Right lobe of liver (tissue), 4 donors: ENCODE data around the gene DBET.
"Not testable (repeated sequence)": the region's sequence is repeated elsewhere in the genome, so short reads cannot be mapped to it uniquely, and the experiment has no call there.

ENCODE experiments used
- POLR2A ChIP-seq: fragments of 450-650 bp; IDR thresholded peaks from one replicate; pipeline ENCODE4 v1.6.1; 2017; ENCODE audit warnings: antibody characterized with exemption, mild to moderate bottlenecking
- TF ChIP-seq, protein P1 (sequence below), 4 donors: fragments of 200-600 bp in 3 of 4; fragments of 450-650 bp in 1 of 4; IDR thresholded peaks; one replicate each; pipeline versions ENCODE4 v1.5.1 to v1.8.0; 2016 to 2022; ENCODE audit warnings: antibody characterized with exemption in 4 of 4, mild to moderate bottlenecking in 2 of 4
- donor health status: DM: no; HTN: no; CAD: no.
- donor health status: DM: no; HTN: no; CAD: no.
- donor health status: DM: no; HTN: yes; CAD: no.

DNA sequence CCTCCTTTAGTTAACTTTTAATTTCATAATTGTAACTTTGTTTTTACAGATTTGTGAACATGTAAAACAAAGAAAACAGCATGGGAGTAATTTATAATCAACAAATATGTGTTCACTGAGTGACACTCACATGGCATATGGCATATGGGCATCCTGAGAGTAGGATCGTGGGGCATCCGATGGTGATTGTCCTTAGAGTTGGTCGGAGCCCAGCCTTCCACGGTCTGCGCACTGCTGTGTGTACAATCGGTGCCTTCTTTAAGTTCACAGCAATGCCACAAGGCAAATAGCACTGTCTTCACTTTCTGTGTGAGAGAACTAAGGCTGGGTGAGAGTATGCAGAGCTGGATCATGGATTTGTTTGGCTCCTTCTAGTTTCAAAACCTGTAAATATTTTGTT, 31.0 kb downstream of the DBET start:
- TF ChIP-seq, protein P1, sequence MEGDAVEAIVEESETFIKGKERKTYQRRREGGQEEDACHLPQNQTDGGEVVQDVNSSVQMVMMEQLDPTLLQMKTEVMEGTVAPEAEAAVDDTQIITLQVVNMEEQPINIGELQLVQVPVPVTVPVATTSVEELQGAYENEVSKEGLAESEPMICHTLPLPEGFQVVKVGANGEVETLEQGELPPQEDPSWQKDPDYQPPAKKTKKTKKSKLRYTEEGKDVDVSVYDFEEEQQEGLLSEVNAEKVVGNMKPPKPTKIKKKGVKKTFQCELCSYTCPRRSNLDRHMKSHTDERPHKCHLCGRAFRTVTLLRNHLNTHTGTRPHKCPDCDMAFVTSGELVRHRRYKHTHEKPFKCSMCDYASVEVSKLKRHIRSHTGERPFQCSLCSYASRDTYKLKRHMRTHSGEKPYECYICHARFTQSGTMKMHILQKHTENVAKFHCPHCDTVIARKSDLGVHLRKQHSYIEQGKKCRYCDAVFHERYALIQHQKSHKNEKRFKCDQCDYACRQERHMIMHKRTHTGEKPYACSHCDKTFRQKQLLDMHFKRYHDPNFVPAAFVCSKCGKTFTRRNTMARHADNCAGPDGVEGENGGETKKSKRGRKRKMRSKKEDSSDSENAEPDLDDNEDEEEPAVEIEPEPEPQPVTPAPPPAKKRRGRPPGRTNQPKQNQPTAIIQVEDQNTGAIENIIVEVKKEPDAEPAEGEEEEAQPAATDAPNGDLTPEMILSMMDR (IDR thresholded peaks at IDR 0.05): not testable (repeated sequence)
- TF ChIP-seq POLR2A: not testable (repeated sequence)
